NK-92 treated with Interleukin-12 subunit alpha and Interleukin-12 subunit beta, amount 100 ng/mL, for 24 hours (cell line): ENCODE data around the gene MARCHF3.
"Not testable (repeated sequence)": the region's sequence is repeated elsewhere in the genome, so short reads cannot be mapped to it uniquely, and the experiment has no call there.

Experiments used
- DNase-seq: peaks from one replicate; lab custom pipeline; 2025; lab: John Stamatoyannopoulos, UW

Gene MARCHF3

GRCh38 chr5:127030259-127031146, at the start of gene MARCHF3:
Gene MARCHF3, minus strand, starts transcription at chr5:127030558. Its CDS starts 112,387 bp downstream, at chr5:126918171.
- peak; percentile 76 for DNase-seq

- DNase-seq = no peak
Observed at GRCh38 chr5:127079994-127080491, 49.7 kb upstream of the MARCHF3 start.

GRCh38 chr5:127077366-127077765, 47.0 kb upstream of the MARCHF3 start:
- no peak for DNase-seq

- DNase-seq = no peak
Observed at GRCh38 chr5:127076315-127077129, 46.2 kb upstream of the MARCHF3 start.

GRCh38 chr5:127074466-127074865, 44.1 kb upstream of the MARCHF3 start:
- no peak for DNase-seq

GRCh38 chr5:127072861-127073846, 42.8 kb upstream of the MARCHF3 start, which contains the start of gene C5orf63:
Gene C5orf63, minus strand, starts transcription at chr5:127073502. Its CDS starts 14,507 bp downstream, at chr5:127058995.
- DNase-seq = no peak

- DNase-seq = no peak
Observed at GRCh38 chr5:127070243-127070642, 39.9 kb upstream of the MARCHF3 start.

- DNase-seq = no peak
Observed at GRCh38 chr5:127068493-127069214, 38.3 kb upstream of the MARCHF3 start.

GRCh38 chr5:127066721-127067120, 36.4 kb upstream of the MARCHF3 start:
- no peak for DNase-seq

- no peak for DNase-seq
Observed at GRCh38 chr5:127064253-127064840, 34.0 kb upstream of the MARCHF3 start.

GRCh38 chr5:127063257-127063913, 33.0 kb upstream of the MARCHF3 start:
- no peak for DNase-seq

- no peak for DNase-seq
Observed at GRCh38 chr5:127061956-127062355, 31.6 kb upstream of the MARCHF3 start.

GRCh38 chr5:127061537-127061936, 31.2 kb upstream of the MARCHF3 start:
- DNase-seq = no peak

GRCh38 chr5:127060470-127060985, 30.2 kb upstream of the MARCHF3 start:
- no peak for DNase-seq

GRCh38 chr5:127056896-127057295, 26.5 kb upstream of the MARCHF3 start:
- no peak for DNase-seq

GRCh38 chr5:127055880-127056653, 25.7 kb upstream of the MARCHF3 start:
- no peak for DNase-seq

- not testable (repeated sequence) for DNase-seq
Observed at GRCh38 chr5:127053551-127053950, 23.2 kb upstream of the MARCHF3 start.

GRCh38 chr5:127053049-127053448, 22.7 kb upstream of the MARCHF3 start:
- DNase-seq = no peak

- DNase-seq = no peak
Observed at GRCh38 chr5:127051591-127051990, 21.2 kb upstream of the MARCHF3 start.
